Measurements from ENCODE around the gene SMARCD2.

The SMARCD2 gene

GRCh38 chr17:63831505-63831904, 11.0 kb downstream of the SMARCD2 start:
- TF ChIP-seq CTCF (IDR thresholded peaks at IDR 0.05; ENCODE audit: insufficient read depth, low read depth, low read length, missing control alignments): no peak
- H3K4me3 ChIP-seq (ENCODE audit: low read depth, low read length): no peak overlapping the region
- DNase-seq (ENCODE audit: low read depth): no peak

- no peak for TF ChIP-seq CTCF (IDR thresholded peaks at IDR 0.05; ENCODE audit: insufficient read depth, low read depth, low read length, missing control alignments)
- H3K4me3 ChIP-seq (ENCODE audit: low read depth, low read length): no peak overlapping the region
Observed at GRCh38 chr17:63830904-63831491, 11.5 kb downstream of the SMARCD2 start.

GRCh38 chr17:63830278-63830677, 12.2 kb downstream of the SMARCD2 start:
- no peak for TF ChIP-seq CTCF (IDR thresholded peaks at IDR 0.05; ENCODE audit: insufficient read depth, low read depth, low read length, missing control alignments)
- no peak overlapping the region for H3K4me3 ChIP-seq (ENCODE audit: low read depth, low read length)
- no peak for DNase-seq (ENCODE audit: low read depth)

More at GRCh38 chr17:63830904-63831491, 11.5 kb downstream of the SMARCD2 start:
- no peak for DNase-seq (ENCODE audit: low read depth)

- H3K4me3 ChIP-seq (ENCODE audit: low read depth, low read length): peak overlapping the region; percentile 61; the same call in 1 of the 2 replicates
- no peak for TF ChIP-seq CTCF (IDR thresholded peaks at IDR 0.05; ENCODE audit: insufficient read depth, low read depth, low read length, missing control alignments)
Observed at GRCh38 chr17:63828936-63829335, 13.5 kb downstream of the SMARCD2 start.

GRCh38 chr17:63827801-63828221, 14.7 kb downstream of the SMARCD2 start:
- TF ChIP-seq CTCF (IDR thresholded peaks at IDR 0.05; ENCODE audit: insufficient read depth, low read depth, low read length, missing control alignments): no peak
- peak overlapping the region; percentile 61 for H3K4me3 ChIP-seq (ENCODE audit: low read depth, low read length)
- DNase-seq (ENCODE audit: low read depth): no peak

More at GRCh38 chr17:63828936-63829335, 13.5 kb downstream of the SMARCD2 start:
- no peak for DNase-seq (ENCODE audit: low read depth)

GRCh38 chr17:63827002-63827800, 15.3 kb downstream of the SMARCD2 start, which contains the start of the genes FTSJ3 and PSMC5:
FTSJ3 (minus strand) TSS chr17:63827663; CDS start chr17:63826902, 761 bp downstream.
PSMC5 (plus strand) TSS chr17:63827431; CDS start chr17:63827491, 60 bp downstream.
- peak within 1 kb of the TSS; percentile 61 for H3K4me3 ChIP-seq (ENCODE audit: low read depth, low read length)
- peak; percentile 97 for DNase-seq (ENCODE audit: low read depth)
- peak; percentile 76 for TF ChIP-seq CTCF (IDR thresholded peaks at IDR 0.05; ENCODE audit: insufficient read depth, low read depth, low read length, missing control alignments)

Measured in GM12865 (cell line).